ENCODE measurements around the gene CREBL2.

- no peak for TF ChIP-seq CTCF (IDR thresholded peaks at IDR 0.05 in 2 of 3, conservative IDR thresholded peaks at IDR 0.05 in 1 of 3; ENCODE audit: control insufficient read depth in 2 of 3, extremely low read depth in 1 of 3, insufficient read depth in 1 of 3, low read depth in 3 of 3, low read length in 3 of 3)
- TF ChIP-seq USF2 (IDR thresholded peaks at IDR 0.05; ENCODE audit: borderline replicate concordance, low read depth, low read length), result no peak
- TF ChIP-seq ASH2L (IDR thresholded peaks at IDR 0.05; ENCODE audit: borderline replicate concordance, low read depth), result no peak
- TF ChIP-seq ZNF687 (IDR thresholded peaks at IDR 0.05), result no peak
- TF ChIP-seq EZH2 (IDR thresholded peaks at IDR 0.05; ENCODE audit: borderline replicate concordance, control insufficient read depth, low read depth, low read length), result no peak
- no peak for TF ChIP-seq MEF2A (IDR thresholded peaks at IDR 0.05; ENCODE audit: insufficient read depth, low read depth, low read length)
- no peak for TF ChIP-seq ZBTB11 (CRISPR knock-in tag; IDR thresholded peaks at IDR 0.05)
- TF ChIP-seq NR2F1 (conservative IDR thresholded peaks at IDR 0.05), result no peak
- TF ChIP-seq RFX5 (IDR thresholded peaks at IDR 0.05; ENCODE audit: low read depth, low read length), result no peak
- TF ChIP-seq POLR2A (IDR thresholded peaks at IDR 0.05; ENCODE audit: low read depth, low read length), result no peak
- no peak for TF ChIP-seq BCLAF1 (IDR thresholded peaks at IDR 0.05)
Measured at GRCh38 chr12:12641650-12642049, 30.0 kb downstream of the CREBL2 start.

All from GM12878 (cell line).